NB4 (cell line): ENCODE measurements around the gene RHBDD1.

Experiments
- DNase-seq: peaks from one replicate; pipeline ENCODE4 v3.0.0; 2010; ENCODE audit warnings: low read depth
- H3K4me3 ChIP-seq: one replicate; pipeline ENCODE4 v1.5.1; 2011; ENCODE audit warnings: mild to moderate bottlenecking, low read depth, low read length, moderate library complexity
- CTCF ChIP-seq: IDR thresholded peaks from one replicate; pipeline ENCODE4 v1.5.1; 2012; ENCODE audit warnings: low read depth, low read length
- MAX ChIP-seq: IDR thresholded peaks from 2 replicates; pipeline ENCODE4 v1.6.1; 2011; ENCODE audit warnings: low read depth, low read length
- MYC ChIP-seq: IDR thresholded peaks from 2 replicates; pipeline ENCODE4 v1.6.1; 2011; ENCODE audit warnings: low read depth, low read length
- POLR2A ChIP-seq: IDR thresholded peaks from 2 replicates; pipeline ENCODE4 v1.6.1; 2011; ENCODE audit warnings: mild to moderate bottlenecking; ENCODE audit not compliant: insufficient read length; ENCODE audit errors: extremely low read depth

RHBDD1 gene

GRCh38 chr2:226802573-226802972, 33.3 kb upstream of the RHBDD1 start:
- no peak for TF ChIP-seq POLR2A
- peak; percentile 43 for TF ChIP-seq CTCF
- TF ChIP-seq MAX: 0 out of 2 replicates have a peak, but pooled peaks have one; percentile 5
- no peak for TF ChIP-seq MYC
- H3K4me3 ChIP-seq: no peak overlapping the region

GRCh38 chr2:226803410-226803809, 32.4 kb upstream of the RHBDD1 start:
- no peak for DNase-seq
- H3K4me3 ChIP-seq: no peak overlapping the region
- TF ChIP-seq MYC (no peak), CTCF (no peak), MAX (no peak), POLR2A (no peak)

More at GRCh38 chr2:226802573-226802972, 33.3 kb upstream of the RHBDD1 start:
- DNase-seq: peak; percentile 90

GRCh38 chr2:226813148-226813701, 22.6 kb upstream of the RHBDD1 start:
- no peak overlapping the region for H3K4me3 ChIP-seq
- no peak for DNase-seq
- no peak for TF ChIP-seq CTCF

GRCh38 chr2:226818930-226819329, 16.9 kb upstream of the RHBDD1 start:
- DNase-seq: no peak
- TF ChIP-seq POLR2A (no peak), MYC (no peak), MAX (no peak), CTCF (no peak)
- no peak overlapping the region for H3K4me3 ChIP-seq

GRCh38 chr2:226825056-226825455, 10.8 kb upstream of the RHBDD1 start:
- TF ChIP-seq CTCF: no peak
- TF ChIP-seq POLR2A: no peak
- no peak for TF ChIP-seq MAX
- TF ChIP-seq MYC: no peak
- DNase-seq: no peak
- H3K4me3 ChIP-seq: no peak overlapping the region

- no peak for DNase-seq
- TF ChIP-seq POLR2A: no peak
- no peak for TF ChIP-seq CTCF
- TF ChIP-seq MAX: no peak
- TF ChIP-seq MYC: no peak
Observed at GRCh38 chr2:226828191-226828590, 7.7 kb upstream of the RHBDD1 start.

More at GRCh38 chr2:226828191-226828590, 7.7 kb upstream of the RHBDD1 start:
- no peak overlapping the region for H3K4me3 ChIP-seq
